ENCODE results near the gene PITPNC1.

The PITPNC1 gene

GRCh38 chr17:67617304-67617899 is 240.3 kb downstream of the PITPNC1 start:
- no peak for TF ChIP-seq CTCF (conservative IDR thresholded peaks at IDR 0.05; ENCODE audit: low read depth, low read length)
- H3K4me3 ChIP-seq (ENCODE audit: low read depth, low read length), result no peak overlapping the region
- no peak for DNase-seq (ENCODE audit: low read depth)

- no peak for DNase-seq (ENCODE audit: low read depth)
- H3K4me3 ChIP-seq (ENCODE audit: low read depth, low read length), result no peak overlapping the region
- no peak for TF ChIP-seq CTCF (conservative IDR thresholded peaks at IDR 0.05; ENCODE audit: low read depth, low read length)
Observed at GRCh38 chr17:67619555-67619954, 242.5 kb downstream of the PITPNC1 start.

GRCh38 chr17:67620088-67620487 is 243.0 kb downstream of the PITPNC1 start:
- H3K4me3 ChIP-seq (ENCODE audit: low read depth, low read length), result no peak overlapping the region
- DNase-seq (ENCODE audit: low read depth), result no peak
- TF ChIP-seq CTCF (conservative IDR thresholded peaks at IDR 0.05; ENCODE audit: low read depth, low read length), result no peak

- DNase-seq (ENCODE audit: low read depth), result no peak
- no peak for TF ChIP-seq CTCF (conservative IDR thresholded peaks at IDR 0.05; ENCODE audit: low read depth, low read length)
- H3K4me3 ChIP-seq (ENCODE audit: low read depth, low read length), result no peak overlapping the region
Observed at GRCh38 chr17:67620636-67621035, 243.6 kb downstream of the PITPNC1 start.

GRCh38 chr17:67623767-67624166 is 246.7 kb downstream of the PITPNC1 start:
- no peak for DNase-seq (ENCODE audit: low read depth)
- TF ChIP-seq CTCF (conservative IDR thresholded peaks at IDR 0.05; ENCODE audit: low read depth, low read length), result no peak
- H3K4me3 ChIP-seq (ENCODE audit: low read depth, low read length), result no peak overlapping the region

- H3K4me3 ChIP-seq (ENCODE audit: low read depth, low read length), result no peak overlapping the region
- no peak for TF ChIP-seq CTCF (conservative IDR thresholded peaks at IDR 0.05; ENCODE audit: low read depth, low read length)
- no peak for DNase-seq (ENCODE audit: low read depth)
Observed at GRCh38 chr17:67624886-67625656, 248.0 kb downstream of the PITPNC1 start.

GRCh38 chr17:67625971-67626370 is 248.9 kb downstream of the PITPNC1 start:
- TF ChIP-seq CTCF (conservative IDR thresholded peaks at IDR 0.05; ENCODE audit: low read depth, low read length), result no peak
- no peak for DNase-seq (ENCODE audit: low read depth)
- no peak overlapping the region for H3K4me3 ChIP-seq (ENCODE audit: low read depth, low read length)

Measured in choroid plexus epithelial cell (primary cell).